ENCODE results near the gene MYLK.

- TF ChIP-seq CTCF (IDR thresholded peaks at IDR 0.05) (no peak), POLR2A (IDR thresholded peaks at IDR 0.05) (no peak), EP300 (IDR thresholded peaks at IDR 0.05) (no peak), POLR2AphosphoS5 (IDR thresholded peaks at IDR 0.05) (no peak)
Measured at GRCh38 chr3:123792473-123793201, 91.5 kb downstream of the MYLK start.

Data from stomach (tissue), 4 donors.